MM.1S (cell line): ENCODE data around the gene APOA4.

Source experiments
- EZH2 ChIP-seq: fragments of 300-600 bp; sonication (generic); optimal IDR thresholded peaks from 2 replicates; pipeline ENCODE3; 2017; ENCODE audit warnings: low read depth, mild to moderate bottlenecking, antibody characterized with exemption, low read length, mixed read lengths
- EZH2phosphoT487 ChIP-seq: fragments of 300-600 bp; sonication (generic); IDR thresholded peaks from 2 replicates; pipeline ENCODE4 v1.6.1; 2018; ENCODE audit warnings: antibody characterized with exemption, low read length
- TF ChIP-seq, protein P1 (sequence below): fragments of 300-600 bp; sonication (generic); IDR thresholded peaks from 2 replicates; pipeline ENCODE4 v1.5.1; 2016; ENCODE audit warnings: antibody characterized with exemption, low read length, mixed read lengths

DNA sequence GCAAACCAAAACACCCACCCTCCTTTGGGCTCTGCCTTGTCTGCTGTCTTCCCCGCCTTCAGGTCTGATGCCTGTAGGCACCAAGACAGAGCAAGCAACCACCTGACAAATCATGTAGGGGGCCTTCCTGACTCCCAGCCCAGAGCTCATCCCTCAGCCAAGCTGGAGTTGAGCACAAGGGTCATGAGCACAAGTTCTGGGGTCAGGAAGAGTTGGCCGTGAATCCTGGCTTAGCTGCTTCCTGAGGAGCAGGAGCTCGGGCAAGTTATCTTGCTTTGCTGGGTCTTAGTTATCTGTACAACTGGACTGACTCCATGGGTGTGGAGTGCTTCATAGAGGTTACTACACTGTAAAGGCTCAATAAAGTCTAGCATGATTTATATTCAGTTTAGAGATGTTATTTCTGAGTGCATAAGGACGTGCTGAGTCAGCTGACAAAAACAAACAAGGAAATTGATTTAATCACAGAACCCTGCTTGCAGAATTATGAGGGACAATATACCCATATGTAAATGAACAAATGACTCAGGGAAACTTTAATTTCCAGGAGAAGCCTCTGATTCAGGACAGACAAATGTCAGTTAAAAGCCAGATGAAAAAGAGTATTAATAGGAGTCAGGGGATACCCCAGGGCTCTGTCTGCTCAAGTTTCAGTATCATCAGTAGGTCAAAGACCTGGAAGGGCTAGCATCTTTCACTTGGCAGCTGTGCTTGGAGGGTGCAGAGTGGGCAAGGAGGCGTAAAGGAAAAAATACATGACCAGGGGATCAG lies 29.3 kb upstream of the APOA4 start:
- TF ChIP-seq EZH2 (no peak), EZH2phosphoT487 (no peak)
- TF ChIP-seq, protein P1, sequence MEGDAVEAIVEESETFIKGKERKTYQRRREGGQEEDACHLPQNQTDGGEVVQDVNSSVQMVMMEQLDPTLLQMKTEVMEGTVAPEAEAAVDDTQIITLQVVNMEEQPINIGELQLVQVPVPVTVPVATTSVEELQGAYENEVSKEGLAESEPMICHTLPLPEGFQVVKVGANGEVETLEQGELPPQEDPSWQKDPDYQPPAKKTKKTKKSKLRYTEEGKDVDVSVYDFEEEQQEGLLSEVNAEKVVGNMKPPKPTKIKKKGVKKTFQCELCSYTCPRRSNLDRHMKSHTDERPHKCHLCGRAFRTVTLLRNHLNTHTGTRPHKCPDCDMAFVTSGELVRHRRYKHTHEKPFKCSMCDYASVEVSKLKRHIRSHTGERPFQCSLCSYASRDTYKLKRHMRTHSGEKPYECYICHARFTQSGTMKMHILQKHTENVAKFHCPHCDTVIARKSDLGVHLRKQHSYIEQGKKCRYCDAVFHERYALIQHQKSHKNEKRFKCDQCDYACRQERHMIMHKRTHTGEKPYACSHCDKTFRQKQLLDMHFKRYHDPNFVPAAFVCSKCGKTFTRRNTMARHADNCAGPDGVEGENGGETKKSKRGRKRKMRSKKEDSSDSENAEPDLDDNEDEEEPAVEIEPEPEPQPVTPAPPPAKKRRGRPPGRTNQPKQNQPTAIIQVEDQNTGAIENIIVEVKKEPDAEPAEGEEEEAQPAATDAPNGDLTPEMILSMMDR: no peak
